IMR-90 (cell line): Measurements from ENCODE around the gene ZBTB3.

Experiments
- CEBPB ChIP-seq: IDR thresholded peaks from 2 replicates; pipeline ENCODE4 v1.6.1; 2012; ENCODE audit warnings: low read depth, low read length, improper control_type of control experiment
- CHD1 ChIP-seq: IDR thresholded peaks from 2 replicates; pipeline ENCODE4 v1.6.1; 2012; ENCODE audit warnings: low read depth, low read length, improper control_type of control experiment
- CTCF ChIP-seq: conservative IDR thresholded peaks from 2 replicates; pipeline ENCODE4 v1.5.1; 2012; ENCODE audit warnings: mild to moderate bottlenecking, low read depth, low read length, improper control_type of control experiment
- ELK1 ChIP-seq: fragments of 150-350 bp; IDR thresholded peaks from 2 replicates; pipeline ENCODE4 v1.6.1; 2016; ENCODE audit warnings: low read depth, mild to moderate bottlenecking, low read length, moderate library complexity, borderline replicate concordance
- MAZ ChIP-seq: IDR thresholded peaks from 2 replicates; pipeline ENCODE4 v1.6.1; 2012; ENCODE audit warnings: low read depth, mild to moderate bottlenecking, low read length, improper control_type of control experiment, moderate library complexity, borderline replicate concordance
- POLR2A ChIP-seq: IDR thresholded peaks from 2 replicates; pipeline ENCODE4 v1.6.1; 2012; ENCODE audit warnings: mild to moderate bottlenecking, low read depth, low read length
- RAD21 ChIP-seq: IDR thresholded peaks from 2 replicates; pipeline ENCODE4 v1.6.1; 2012; ENCODE audit warnings: low read length, improper control_type of control experiment
- RFX5 ChIP-seq: IDR thresholded peaks from 2 replicates; pipeline ENCODE4 v1.8.0; 2012; ENCODE audit warnings: low read depth, mild to moderate bottlenecking, low read length, moderate library complexity
- SMC3 ChIP-seq: fragments of 150-350 bp; IDR thresholded peaks from 2 replicates; pipeline ENCODE4 v1.6.1; 2016; ENCODE audit warnings: low read depth, mild to moderate bottlenecking, antibody characterized with exemption, low read length, moderate library complexity
- USF2 ChIP-seq: fragments of 150-350 bp; IDR thresholded peaks from 2 replicates; pipeline ENCODE4 v1.6.1; 2017; ENCODE audit warnings: mild to moderate bottlenecking, antibody characterized with exemption, low read length, low read depth

GRCh38 chr11:62705413-62705812 lies 48.5 kb downstream of the ZBTB3 start:
- TF ChIP-seq CTCF (no peak), POLR2A (no peak), USF2 (no peak), ELK1 (no peak), CHD1 (no peak), RFX5 (no peak), RAD21 (no peak), CEBPB (no peak), MAZ (no peak), SMC3 (no peak)
